WTC11 (cell line): ENCODE results near the gene TPST2.

Experiments
- ATF6 ChIP-seq: sonication (generic); formaldehyde crosslinking; IDR thresholded peaks from 2 replicates; pipeline ENCODE4 v1.8.1; 2023; ENCODE audit warnings: mild to moderate bottlenecking, missing genetic modification reagents
- CTCF ChIP-seq: fragments of 200-600 bp; IDR thresholded peaks from 2 replicates; pipeline ENCODE4 v1.8.0; 2022; ENCODE audit warnings: antibody characterized with exemption
- EMX1 ChIP-seq: fragments of 250-450 bp; sonication (Bioruptor Pico); IDR thresholded peaks from 2 replicates; pipeline ENCODE4 v1.8.0; 2021; ENCODE audit warnings: mild to moderate bottlenecking
- TEAD1 ChIP-seq: sonication (generic); formaldehyde crosslinking; IDR thresholded peaks from 2 replicates; pipeline ENCODE4 v1.8.0; 2022; ENCODE audit warnings: mild to moderate bottlenecking, missing genetic modification reagents

- TF ChIP-seq EMX1 (CRISPR knock-in tag) (no peak), ATF6 (no peak), TEAD1 (CRISPR knock-in tag) (no peak), CTCF (no peak)
Measured at GRCh38 chr22:26535603-26535908, 54.4 kb downstream of the TPST2 start.
